ENCODE data around the gene RYR2. TPM values are rescaled to one million over a fixed set of nuclear protein-coding genes. Genes with fewer than 3 reads are reported as not detected.

The RYR2 gene
- total RNA-seq, 1 donor from 2014 or later = 5.4 TPM

- DNase-seq (ENCODE audit: low spot score) = no peak
- no peak overlapping the region for H3K4me3 Mint-ChIP-seq (ENCODE audit: unreplicated experiment)
- H3K27me3 Mint-ChIP-seq (ENCODE audit: unreplicated experiment) = no peaks in the 10 kb centered on the region
- TF ChIP-seq CTCF (IDR thresholded peaks at IDR 0.05; ENCODE audit: unreplicated experiment) = no peak
- no peaks in the 10 kb centered on the region for H3K9me3 Mint-ChIP-seq (ENCODE audit: unreplicated experiment)
- no peaks in the 10 kb centered on the region for H3K36me3 Mint-ChIP-seq (ENCODE audit: low read depth, unreplicated experiment)
- H3K27ac Mint-ChIP-seq (ENCODE audit: unreplicated experiment) = no peak overlapping the region
- H3K4me1 Mint-ChIP-seq (ENCODE audit: unreplicated experiment) = peaks cover 4% of the 10 kb centered on the region
Observed at GRCh38 chr1:237638555-237638954, 596.6 kb downstream of the RYR2 start.

- Mint-ChIP-seq H3K9me3 (ENCODE audit: unreplicated experiment) (no peaks in the 10 kb centered on the region), H3K4me3 (ENCODE audit: unreplicated experiment) (no peak overlapping the region), H3K27ac (ENCODE audit: unreplicated experiment) (no peak overlapping the region), H3K36me3 (ENCODE audit: low read depth, unreplicated experiment) (no peaks in the 10 kb centered on the region), H3K4me1 (ENCODE audit: unreplicated experiment) (peaks cover 4% of the 10 kb centered on the region), H3K27me3 (ENCODE audit: unreplicated experiment) (no peaks in the 10 kb centered on the region)
- no peak for TF ChIP-seq CTCF (IDR thresholded peaks at IDR 0.05; ENCODE audit: unreplicated experiment)
- DNase-seq (ENCODE audit: low spot score) = no peak
Observed at GRCh38 chr1:237640011-237640671, 598.2 kb downstream of the RYR2 start.

GRCh38 chr1:237640966-237641365 lies 599.0 kb downstream of the RYR2 start:
- no peaks in the 10 kb centered on the region for H3K36me3 Mint-ChIP-seq (ENCODE audit: low read depth, unreplicated experiment)
- H3K4me1 Mint-ChIP-seq (ENCODE audit: unreplicated experiment) = no peaks in the 10 kb centered on the region
- H3K27ac Mint-ChIP-seq (ENCODE audit: unreplicated experiment) = no peak overlapping the region
- no peak for DNase-seq (ENCODE audit: low spot score)
- no peaks in the 10 kb centered on the region for H3K27me3 Mint-ChIP-seq (ENCODE audit: unreplicated experiment)
- H3K4me3 Mint-ChIP-seq (ENCODE audit: unreplicated experiment) = no peak overlapping the region
- TF ChIP-seq CTCF (IDR thresholded peaks at IDR 0.05; ENCODE audit: unreplicated experiment) = no peak
- no peaks in the 10 kb centered on the region for H3K9me3 Mint-ChIP-seq (ENCODE audit: unreplicated experiment)

- TF ChIP-seq CTCF (IDR thresholded peaks at IDR 0.05; ENCODE audit: unreplicated experiment) = no peak
- no peaks in the 10 kb centered on the region for H3K9me3 Mint-ChIP-seq (ENCODE audit: unreplicated experiment)
- no peak overlapping the region for H3K4me3 Mint-ChIP-seq (ENCODE audit: unreplicated experiment)
- H3K27me3 Mint-ChIP-seq (ENCODE audit: unreplicated experiment) = no peaks in the 10 kb centered on the region
- no peaks in the 10 kb centered on the region for H3K36me3 Mint-ChIP-seq (ENCODE audit: low read depth, unreplicated experiment)
- no peaks in the 10 kb centered on the region for H3K4me1 Mint-ChIP-seq (ENCODE audit: unreplicated experiment)
- no peak overlapping the region for H3K27ac Mint-ChIP-seq (ENCODE audit: unreplicated experiment)
- no peak for DNase-seq (ENCODE audit: low spot score)
Observed at GRCh38 chr1:237650809-237651208, 608.8 kb downstream of the RYR2 start.

- H3K4me1 Mint-ChIP-seq (ENCODE audit: unreplicated experiment) = no peaks in the 10 kb centered on the region
- H3K36me3 Mint-ChIP-seq (ENCODE audit: low read depth, unreplicated experiment) = no peaks in the 10 kb centered on the region
- DNase-seq (ENCODE audit: low spot score) = no peak
- peaks cover 1% of the 10 kb centered on the region for H3K27me3 Mint-ChIP-seq (ENCODE audit: unreplicated experiment)
- no peak for TF ChIP-seq CTCF (IDR thresholded peaks at IDR 0.05; ENCODE audit: unreplicated experiment)
- H3K27ac Mint-ChIP-seq (ENCODE audit: unreplicated experiment) = no peak overlapping the region
- H3K9me3 Mint-ChIP-seq (ENCODE audit: unreplicated experiment) = no peaks in the 10 kb centered on the region
- no peak overlapping the region for H3K4me3 Mint-ChIP-seq (ENCODE audit: unreplicated experiment)
Observed at GRCh38 chr1:237655778-237656177, 613.8 kb downstream of the RYR2 start.

Data from endothelial cell (in vitro differentiated cells).